Tibial nerve (tissue), 4 donors: ENCODE results near the gene ALPK3. TPM values are rescaled to one million over a fixed set of nuclear protein-coding genes. Genes with fewer than 3 reads are reported as not detected.

Experiments
- DNase-seq, 2 donors: peaks; one replicate each; pipeline ENCODE4 v3.0.0-alpha.2; 2019; ENCODE audit warnings: low spot score in 2 of 2
- H3K27ac ChIP-seq, 4 donors: fragments of 200-600 bp; sonication (generic) in 3 of 4; one replicate each; pipeline ENCODE4 v1.5.1; 2017 to 2019; ENCODE audit warnings: mild to moderate bottlenecking in 1 of 4
- H3K27me3 ChIP-seq, 2 donors: fragments of 200-600 bp; sonication (generic) in 1 of 2; one replicate each; pipeline versions ENCODE4 v1.5.1 to v1.6.0; 2017 to 2019
- H3K36me3 ChIP-seq, 3 donors: fragments of 200-600 bp; sonication (generic); one replicate each; pipeline ENCODE4 v1.5.1; 2018 to 2019
- H3K4me1 ChIP-seq, 4 donors: fragments of 200-600 bp; sonication (generic) in 3 of 4; one replicate each; pipeline ENCODE4 v1.5.1; 2017 to 2019
- H3K4me3 ChIP-seq, 4 donors: fragments of 200-600 bp; sonication (generic) in 3 of 4; one replicate each; pipeline ENCODE4 v1.5.1; 2017 to 2019; ENCODE audit warnings: mild to moderate bottlenecking in 1 of 4, moderate library complexity in 1 of 4
- H3K9me3 ChIP-seq, 4 donors: fragments of 200-600 bp; sonication (generic) in 3 of 4; one replicate each; pipeline ENCODE4 v1.5.1; 2017 to 2019
- EP300 ChIP-seq, 2 donors: sonication (generic); formaldehyde crosslinking; IDR thresholded peaks; one replicate each; pipeline ENCODE4 v1.6.1; 2017; ENCODE audit warnings: antibody characterized with exemption in 2 of 2, mild to moderate bottlenecking in 1 of 2
- POLR2A ChIP-seq, 2 donors: fragments of 450-650 bp; IDR thresholded peaks; one replicate each; pipeline ENCODE4 v1.6.1; 2017; ENCODE audit warnings: antibody characterized with exemption in 2 of 2, mild to moderate bottlenecking in 2 of 2, moderate library complexity in 2 of 2
- WGBS, 2 donors: methylation state at CpG; one replicate each; pipeline ENCODE4 v1.1.5; 2018; 5-methylcytosine and 5-hydroxymethylcytosine counted together
- total RNA-seq, 4 donors: library from RNA; depleted of rRNA; stranded (reverse); fragments of >200 nt; gene quantifications; one replicate each; pipeline ENCODE4 v1.1.0, GENCODE V29; 2016
- TF ChIP-seq, protein P1 (sequence below), 5 experiments: fragments of 200-600 bp in 3 of 5; fragments of 450-650 bp in 2 of 5; sonication (generic) in 3 of 5; IDR thresholded peaks; one replicate each; pipeline ENCODE4 v1.5.1; 2016 to 2019; ENCODE audit warnings: antibody characterized with exemption in 5 of 5, mild to moderate bottlenecking in 3 of 5, moderate library complexity in 2 of 5

Gene ALPK3
- total RNA-seq, 4 donors from 2014 or later = 2.4 to 7.1 (median 4.7) TPM

DNA sequence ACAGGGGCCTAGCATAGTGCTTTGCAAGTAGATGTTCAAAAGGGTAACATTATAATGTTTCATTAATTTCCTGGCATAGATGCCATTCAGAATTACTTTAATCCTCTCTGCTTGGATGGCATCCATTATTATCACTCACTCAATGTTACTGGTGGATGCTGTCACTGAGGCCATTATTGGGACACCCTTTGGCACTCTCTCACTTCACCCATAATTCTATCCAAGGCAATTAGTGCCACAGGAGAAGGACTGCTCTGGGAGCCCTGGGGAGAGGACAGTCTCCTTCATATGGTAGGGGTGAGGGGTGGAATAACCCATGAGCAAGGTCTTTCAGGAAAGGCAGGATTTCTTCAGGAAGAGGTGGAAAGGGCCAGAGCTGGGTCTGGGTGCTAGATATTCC is 38.6 kb downstream of the ALPK3 start:
- TF ChIP-seq POLR2A (IDR thresholded peaks at IDR 0.05) (no peak), EP300 (IDR thresholded peaks at IDR 0.05) (no peak)
- TF ChIP-seq, protein P1, sequence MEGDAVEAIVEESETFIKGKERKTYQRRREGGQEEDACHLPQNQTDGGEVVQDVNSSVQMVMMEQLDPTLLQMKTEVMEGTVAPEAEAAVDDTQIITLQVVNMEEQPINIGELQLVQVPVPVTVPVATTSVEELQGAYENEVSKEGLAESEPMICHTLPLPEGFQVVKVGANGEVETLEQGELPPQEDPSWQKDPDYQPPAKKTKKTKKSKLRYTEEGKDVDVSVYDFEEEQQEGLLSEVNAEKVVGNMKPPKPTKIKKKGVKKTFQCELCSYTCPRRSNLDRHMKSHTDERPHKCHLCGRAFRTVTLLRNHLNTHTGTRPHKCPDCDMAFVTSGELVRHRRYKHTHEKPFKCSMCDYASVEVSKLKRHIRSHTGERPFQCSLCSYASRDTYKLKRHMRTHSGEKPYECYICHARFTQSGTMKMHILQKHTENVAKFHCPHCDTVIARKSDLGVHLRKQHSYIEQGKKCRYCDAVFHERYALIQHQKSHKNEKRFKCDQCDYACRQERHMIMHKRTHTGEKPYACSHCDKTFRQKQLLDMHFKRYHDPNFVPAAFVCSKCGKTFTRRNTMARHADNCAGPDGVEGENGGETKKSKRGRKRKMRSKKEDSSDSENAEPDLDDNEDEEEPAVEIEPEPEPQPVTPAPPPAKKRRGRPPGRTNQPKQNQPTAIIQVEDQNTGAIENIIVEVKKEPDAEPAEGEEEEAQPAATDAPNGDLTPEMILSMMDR (IDR thresholded peaks at IDR 0.05) = no peak

DNA sequence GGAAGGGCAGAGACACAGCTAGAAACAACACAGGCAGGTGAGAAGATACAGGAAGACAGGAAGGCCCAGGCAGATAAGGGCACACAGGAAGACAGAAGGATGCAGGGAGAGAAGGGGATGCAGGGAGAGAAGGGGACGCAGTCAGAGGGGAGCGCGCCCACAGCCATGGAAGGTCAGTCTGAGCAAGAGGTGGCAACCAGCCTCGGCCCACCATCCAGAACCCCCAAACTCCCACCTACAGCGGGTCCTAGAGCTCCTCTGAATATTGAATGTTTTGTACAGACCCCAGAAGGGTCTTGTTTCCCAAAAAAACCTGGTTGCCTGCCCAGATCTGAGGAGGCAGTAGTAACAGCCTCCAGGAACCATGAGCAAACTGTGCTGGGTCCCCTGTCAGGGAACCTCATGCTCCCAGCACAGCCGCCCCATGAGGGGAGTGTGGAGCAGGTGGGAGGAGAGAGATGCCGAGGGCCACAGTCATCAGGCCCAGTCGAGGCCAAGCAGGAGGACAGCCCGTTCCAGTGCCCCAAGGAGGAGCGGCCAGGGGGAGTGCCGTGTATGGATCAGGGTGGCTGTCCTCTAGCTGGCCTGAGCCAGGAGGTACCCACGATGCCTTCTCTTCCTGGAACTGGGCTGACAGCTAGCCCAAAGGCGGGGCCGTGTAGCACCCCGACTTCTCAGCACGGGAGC is 39.7 kb downstream of the ALPK3 start:
- H3K27ac ChIP-seq = no peak overlapping the region
- H3K4me1 ChIP-seq = no peaks in the 10 kb centered on the region
- no peaks in the 10 kb centered on the region for H3K9me3 ChIP-seq
- peaks cover 0 to 21% (median 0%) of the 10 kb centered on the region in 3 donors for H3K36me3 ChIP-seq
- TF ChIP-seq EP300 (IDR thresholded peaks at IDR 0.05) (no peak), POLR2A (IDR thresholded peaks at IDR 0.05) (no peak)
- TF ChIP-seq, protein P1 (IDR thresholded peaks at IDR 0.05) = no peak
- H3K27me3 ChIP-seq = no peaks in the 10 kb centered on the region
- 84 to 91% methylated on average over 13 to 16 of the region's 16 CpGs for WGBS, 2 donors
- no peak for DNase-seq
- H3K4me3 ChIP-seq = no peak overlapping the region

More for the DNA sequence above, 38.6 kb downstream of the ALPK3 start:
- H3K4me1 ChIP-seq = no peaks in the 10 kb centered on the region
- no peaks in the 10 kb centered on the region for H3K9me3 ChIP-seq
- no peaks in the 10 kb centered on the region for H3K27me3 ChIP-seq
- no peak overlapping the region for H3K4me3 ChIP-seq
- H3K36me3 ChIP-seq = peaks cover 0 to 21% (median 0%) of the 10 kb centered on the region in 3 donors
- no peak for DNase-seq
- H3K27ac ChIP-seq = no peak overlapping the region

DNA sequence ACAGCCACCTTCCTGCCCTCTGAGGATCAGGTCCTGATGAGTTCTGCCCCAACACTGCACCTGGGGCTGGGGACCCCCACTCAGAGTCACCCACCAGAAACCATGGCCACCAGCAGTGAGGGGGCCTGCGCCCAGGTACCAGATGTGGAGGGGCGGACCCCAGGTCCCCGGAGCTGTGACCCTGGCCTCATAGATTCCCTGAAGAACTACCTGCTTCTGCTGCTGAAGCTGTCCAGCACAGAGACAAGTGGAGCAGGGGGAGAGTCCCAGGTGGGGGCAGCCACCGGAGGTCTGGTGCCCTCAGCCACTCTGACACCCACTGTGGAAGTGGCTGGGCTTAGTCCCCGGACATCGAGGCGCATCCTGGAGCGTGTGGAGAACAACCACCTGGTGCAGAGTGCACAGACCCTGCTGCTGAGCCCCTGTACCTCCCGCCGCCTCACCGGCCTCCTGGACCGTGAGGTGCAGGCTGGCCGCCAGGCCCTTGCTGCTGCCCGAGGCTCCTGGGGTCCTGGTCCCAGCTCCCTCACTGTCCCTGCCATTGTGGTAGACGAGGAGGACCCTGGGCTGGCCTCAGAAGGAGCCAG is 40.4 kb downstream of the ALPK3 start:
- H3K4me3 ChIP-seq = no peak overlapping the region
- no peaks in the 10 kb centered on the region for H3K27me3 ChIP-seq
- no peak for DNase-seq
- H3K36me3 ChIP-seq = peaks cover 0 to 21% (median 0%) of the 10 kb centered on the region in 3 donors
- no peak overlapping the region for H3K27ac ChIP-seq
- H3K9me3 ChIP-seq = no peaks in the 10 kb centered on the region
- TF ChIP-seq, protein P1 (IDR thresholded peaks at IDR 0.05) = no peak
- TF ChIP-seq POLR2A (IDR thresholded peaks at IDR 0.05) = no peak
- TF ChIP-seq EP300 (IDR thresholded peaks at IDR 0.05) = no peak
- no peaks in the 10 kb centered on the region for H3K4me1 ChIP-seq
- WGBS, 2 donors = 90 to 93% methylated on average over 7 to 13 of the region's 15 CpGs

DNA sequence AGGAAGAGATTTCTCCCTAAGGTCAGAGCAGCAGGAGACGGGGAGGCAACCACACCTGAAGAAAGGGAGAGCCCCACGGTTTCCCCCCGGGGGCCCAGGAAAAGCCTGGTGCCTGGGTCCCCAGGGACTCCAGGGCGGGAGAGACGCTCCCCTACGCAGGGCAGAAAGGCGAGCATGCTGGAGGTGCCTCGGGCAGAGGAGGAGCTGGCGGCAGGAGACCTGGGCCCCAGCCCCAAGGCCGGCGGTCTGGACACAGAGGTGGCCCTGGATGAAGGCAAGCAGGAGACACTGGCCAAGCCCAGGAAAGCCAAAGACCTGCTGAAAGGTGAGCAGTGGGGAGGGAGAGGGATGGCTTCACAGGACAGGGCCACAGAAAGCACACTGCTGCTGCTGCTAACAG is 41.1 kb downstream of the ALPK3 start:
- 94 to 95% methylated on average over 11 of the region's 11 CpGs for WGBS, 2 donors

DNA sequence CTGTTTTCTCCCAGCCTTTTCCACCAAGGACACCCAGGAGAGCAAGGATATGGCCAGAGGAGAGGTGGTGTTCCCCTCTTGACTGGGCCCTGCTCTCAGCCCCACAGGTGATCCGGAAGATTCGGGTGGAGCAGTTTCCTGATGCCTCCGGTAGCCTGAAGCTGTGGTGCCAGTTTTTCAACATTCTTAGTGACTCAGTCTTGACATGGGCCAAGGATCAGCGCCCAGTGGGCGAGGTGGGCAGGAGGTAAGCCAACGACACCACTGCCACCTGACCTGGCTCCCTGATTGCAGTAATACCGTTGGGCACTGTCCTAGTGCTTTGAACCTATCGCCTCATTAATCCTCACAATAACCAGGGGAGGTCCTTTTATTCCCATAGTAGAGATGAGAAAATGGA is 42.0 kb downstream of the ALPK3 start:
- Histone ChIP-seq H3K4me3 (no peak overlapping the region), H3K27ac (no peak overlapping the region), H3K36me3 (peaks cover 0 to 21% (median 0%) of the 10 kb centered on the region in 3 donors), H3K9me3 (no peaks in the 10 kb centered on the region), H3K4me1 (peaks cover 0 to 9% (median 0%) of the 10 kb centered on the region in 4 donors), H3K27me3 (no peaks in the 10 kb centered on the region)
- TF ChIP-seq POLR2A (IDR thresholded peaks at IDR 0.05) = no peak
- no peak for TF ChIP-seq EP300 (IDR thresholded peaks at IDR 0.05)
- TF ChIP-seq, protein P1 (IDR thresholded peaks at IDR 0.05) = no peak
- WGBS, 2 donors = 93 to 98% methylated on average over 8 of the region's 8 CpGs
- no peak for DNase-seq

More for the DNA sequence above, 41.1 kb downstream of the ALPK3 start:
- Histone ChIP-seq H3K4me1 (no peaks in the 10 kb centered on the region), H3K27ac (no peak overlapping the region), H3K36me3 (peaks cover 0 to 21% (median 0%) of the 10 kb centered on the region in 3 donors), H3K27me3 (no peaks in the 10 kb centered on the region), H3K4me3 (no peak overlapping the region), H3K9me3 (no peaks in the 10 kb centered on the region)
- TF ChIP-seq, protein P1 (IDR thresholded peaks at IDR 0.05) = no peak
- no peak for DNase-seq
